ENCODE measurements around the gene GALM.

GRCh38 chr2:38747007-38747424 is 81.1 kb downstream of the GALM start:
- TF ChIP-seq EZH2 (IDR thresholded peaks at IDR 0.05; ENCODE audit: low read length, missing control alignments) (no peak), CTCF (conservative IDR thresholded peaks at IDR 0.05 in 1 of 2, IDR thresholded peaks at IDR 0.05 in 1 of 2; ENCODE audit: low read depth in 1 of 2, low read length in 2 of 2) (no peak)
